Endothelial cell of umbilical vein (primary cell): ENCODE measurements around the gene ZNF648. TPM values are rescaled to one million over a fixed set of nuclear protein-coding genes. Genes with fewer than 3 reads are reported as not detected.

Experiments used
- BruUV-seq: library from RNA; stranded (reverse); fragments of 400-500 nt; replicated peaks from 2 replicates; lab custom pipeline; 2021; lab: Mats Ljungman, UMichigan
- CTCF ChIA-PET: fragments of 300-600, 350-600 bp; sonication (Branson Sonifier 250); formaldehyde crosslinking; loops from one replicate; lab custom pipeline; 2021; ENCODE audit warnings: antibody characterized with exemption, inconsistent platforms; lab: Charles Lee
- POLR2A ChIA-PET: fragments of 300-600, 350-600 bp; sonication (Branson Sonifier 250); formaldehyde crosslinking; loops from one replicate; lab custom pipeline; 2021; ENCODE audit warnings: antibody characterized with exemption, inconsistent platforms; lab: Charles Lee
- DNase-seq: peaks from one replicate; pipeline ENCODE4 v3.0.0-alpha.2; 2011; ENCODE audit warnings: low read depth, low spot score
- FAIRE-seq: peaks from 2 replicates; lab custom pipeline; 2011; peaks lifted over from hg19 to GRCh38; lab: Jason Lieb, UNC
- H2AFZ ChIP-seq: 2 replicates; pipeline ENCODE4 v1.6.0; 2012; ENCODE audit warnings: low read depth, low read length, control low read depth, inconsistent platforms
- H3K27ac ChIP-seq: 2 replicates; pipeline ENCODE4 v1.5.1; 2011; ENCODE audit warnings: low read depth, mild to moderate bottlenecking, control low read depth, low read length, moderate library complexity; ENCODE audit not compliant: insufficient read depth
- H3K27me3 ChIP-seq, 2 experiments: 2 replicates each; pipeline versions ENCODE4 v1.6.0 to v1.6.1; 2011; ENCODE audit warnings: low read length in 2 of 2, mixed read lengths in 1 of 2; ENCODE audit not compliant: control insufficient read depth in 2 of 2, insufficient read depth in 2 of 2
- H3K36me3 ChIP-seq, 2 experiments: 2 replicates in 1 of 2; 3 replicates in 1 of 2; pipeline ENCODE4 v1.5.1; 2011; ENCODE audit warnings: low read length in 2 of 2, mild to moderate bottlenecking in 1 of 2, moderate library complexity in 1 of 2; ENCODE audit not compliant: control insufficient read depth in 2 of 2, insufficient read depth in 2 of 2; ENCODE audit errors: extremely low read depth in 1 of 2
- H3K4me1 ChIP-seq: 3 replicates; pipeline ENCODE4 v1.5.1; 2011; ENCODE audit warnings: mild to moderate bottlenecking, low read length; ENCODE audit not compliant: control insufficient read depth, insufficient read depth; ENCODE audit errors: extremely low read depth
- H3K4me2 ChIP-seq: 2 replicates; pipeline ENCODE4 v1.6.1; 2011; ENCODE audit warnings: low read length, control low read depth, mixed read lengths; ENCODE audit not compliant: insufficient read depth
- H3K4me3 ChIP-seq, 3 experiments: fragments of 200-600 bp in 1 of 3; sonication (generic), shearing (Covaris generic) in 1 of 3; replicated peaks in 1 of 3; 2 replicates each; pipeline ENCODE4 v1.5.1; 2011 to 2016; ENCODE audit warnings: control low read depth in 3 of 3, low read length in 3 of 3, mild to moderate bottlenecking in 2 of 3, inconsistent platforms in 1 of 3, low read depth in 1 of 3, moderate library complexity in 1 of 3; ENCODE audit not compliant: insufficient read depth in 1 of 3
- H3K79me2 ChIP-seq: 2 replicates; pipeline ENCODE4 v1.6.0; 2012; ENCODE audit warnings: low read length, inconsistent platforms; ENCODE audit not compliant: control insufficient read depth, insufficient read depth
- H3K9ac ChIP-seq: replicated peaks from 2 replicates; pipeline ENCODE3; 2011; ENCODE audit warnings: low read length, control low read depth; ENCODE audit not compliant: insufficient read depth; ENCODE audit errors: extremely low read depth
- H3K9me1 ChIP-seq: replicated peaks from 3 replicates; pipeline ENCODE4 v1.6.0; 2011; ENCODE audit warnings: mild to moderate bottlenecking, low read length; ENCODE audit not compliant: control insufficient read depth, insufficient read depth; ENCODE audit errors: extremely low read depth
- H3K9me3 ChIP-seq: replicated peaks from 2 replicates; pipeline ENCODE4 v1.5.1; 2012; ENCODE audit warnings: low read length, inconsistent platforms; ENCODE audit not compliant: control insufficient read depth, insufficient read depth
- H4K20me1 ChIP-seq: replicated peaks from 2 replicates; pipeline ENCODE3; 2011; ENCODE audit warnings: mild to moderate bottlenecking, low read length; ENCODE audit not compliant: control insufficient read depth, insufficient read depth; ENCODE audit errors: extremely low read depth
- EZH2 ChIP-seq: IDR thresholded peaks from 2 replicates; pipeline ENCODE4 v1.6.1; 2012; ENCODE audit warnings: borderline replicate concordance, low read depth, mild to moderate bottlenecking, moderate library complexity, low read length, inconsistent platforms; ENCODE audit not compliant: severe bottlenecking
- FOS ChIP-seq: IDR thresholded peaks from 2 replicates; pipeline ENCODE4 v1.6.1; 2011; ENCODE audit warnings: mild to moderate bottlenecking, low read length, moderate library complexity, borderline replicate concordance; ENCODE audit not compliant: insufficient read depth
- GATA2 ChIP-seq: IDR thresholded peaks from 2 replicates; pipeline ENCODE4 v1.7.0; 2011; ENCODE audit warnings: low read depth, mild to moderate bottlenecking, moderate library complexity, mixed read lengths, low read length; ENCODE audit not compliant: insufficient read length, insufficient read depth
- JUN ChIP-seq: IDR thresholded peaks from 2 replicates; pipeline ENCODE4 v1.6.1; 2011; ENCODE audit warnings: borderline replicate concordance, low read depth; ENCODE audit not compliant: insufficient read length, insufficient read depth
- MYC ChIP-seq: IDR thresholded peaks from one replicate; pipeline ENCODE4 v1.6.1; 2011; ENCODE audit warnings: mild to moderate bottlenecking, low read depth, low read length
- POLR2A ChIP-seq: IDR thresholded peaks from 2 replicates; pipeline ENCODE4 v1.6.1; 2012; ENCODE audit warnings: low read depth, mild to moderate bottlenecking, control low read depth, low read length
- POLR2AphosphoS5 ChIP-seq: IDR thresholded peaks from 2 replicates; pipeline ENCODE4 v1.6.1; 2012; ENCODE audit warnings: low read depth, mild to moderate bottlenecking, control low read depth, low read length, moderate library complexity; ENCODE audit not compliant: insufficient read depth
- dilution Hi-C: fragments of 300-500 bp; cut with MboI; formaldehyde crosslinking; loops from one replicate; pipeline ENCODE4 v1.15.0; 2019; ENCODE audit warnings: low sequenced_read_pairs; ENCODE audit not compliant: extremely low pct_ligation_motif_present
- intact Hi-C: fragments of 100-400 bp; cut with micrococcal nuclease; formaldehyde crosslinking; loops from one replicate; pipeline ENCODE4 v1.10.0; 2022
- polyA plus RNA-seq, 4 experiments: library from polyadenylated mRNA; depleted of rRNA in 3 of 4; stranded (reverse) in 3 of 4; unstranded in 1 of 4; fragments of >200 nt; gene quantifications; 2 replicates each; pipeline versions ENCODE4 v1.2.1 to v1.2.3, GENCODE V29; 2011 to 2012; ENCODE audit warnings: missing spikeins in 1 of 4
- total RNA-seq: library from RNA; stranded (reverse); gene quantifications from 2 replicates; pipeline ENCODE4 v1.2.3, GENCODE V29; 2021
- TF ChIP-seq, protein P1 (sequence below), 2 donors: IDR thresholded peaks; 1 replicate in 1 of 2; 2 replicates in 1 of 2; pipeline ENCODE4 v1.5.1; 2011; ENCODE audit warnings: low read length in 2 of 2, mild to moderate bottlenecking in 2 of 2, moderate library complexity in 2 of 2, control low read depth in 1 of 2, inconsistent platforms in 1 of 2, low read depth in 1 of 2; ENCODE audit not compliant: insufficient read depth in 1 of 2; ENCODE audit errors: extremely low read depth in 1 of 2
- TF ChIP-seq, protein P2 (sequence below): IDR thresholded peaks from 2 replicates; pipeline ENCODE4 v1.6.1; 2011; ENCODE audit not compliant: insufficient read depth, insufficient read length

The ZNF648 gene
- total and polyA plus RNA-seq, 2 donors (not counting 3 experiments of a cell fraction or from before 2014, with no cell fraction given) = not detected

DNA sequence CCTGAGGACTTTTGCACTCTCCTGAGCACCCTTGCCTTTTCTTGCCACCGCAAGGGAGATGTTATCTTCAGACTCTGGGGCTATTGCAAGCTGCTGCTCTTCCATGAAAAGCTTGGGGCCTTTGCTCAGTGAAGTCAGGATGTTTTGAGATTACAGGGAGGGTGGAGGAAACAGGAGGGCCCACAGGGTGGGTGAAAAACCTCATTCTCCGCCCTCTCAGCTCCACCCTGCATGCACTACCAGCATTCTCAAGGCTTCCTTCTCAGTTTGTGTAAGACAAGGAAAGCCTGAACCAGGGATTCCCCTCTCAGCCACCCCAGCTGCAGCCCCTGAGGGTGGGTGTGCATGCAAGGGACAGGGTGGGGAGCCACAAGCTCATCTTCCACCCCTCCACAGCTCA lies 25.8 kb upstream of the ZNF648 start:
- Histone ChIP-seq H3K9ac (no peak overlapping the region), H3K4me2 (no peak overlapping the region), H3K36me3 (no peaks in the 10 kb centered on the region), H3K4me1 (peaks cover 2% of the 10 kb centered on the region), H3K4me3 (no peak overlapping the region), H3K27me3 (no peaks in the 10 kb centered on the region), H3K9me3 (no peaks in the 10 kb centered on the region), H3K27ac (no peak overlapping the region), H3K9me1 (no peaks in the 10 kb centered on the region), H2AFZ (no peak overlapping the region), H4K20me1 (no peaks in the 10 kb centered on the region), H3K79me2 (no peaks in the 10 kb centered on the region)
- no TSS peak for BruUV-seq
- intact Hi-C loops = loop anchor here (5.0 kb wide), 1 partner anchor 510 kb away; no protein-coding TSS in a partner anchor
- TF ChIP-seq POLR2AphosphoS5 (no peak), FOS (no peak), GATA2 (no peak), MYC (no peak), POLR2A (no peak)
- ChIA-PET CTCF (interaction anchor here (2.6 kb wide), 1 partner anchor 310 kb away, joined by 10 read pairs; no protein-coding TSS in a partner anchor), POLR2A (no interaction called here)
- DNase-seq (no peak), FAIRE-seq (no peak)
- dilution Hi-C loops = no loop called here

DNA sequence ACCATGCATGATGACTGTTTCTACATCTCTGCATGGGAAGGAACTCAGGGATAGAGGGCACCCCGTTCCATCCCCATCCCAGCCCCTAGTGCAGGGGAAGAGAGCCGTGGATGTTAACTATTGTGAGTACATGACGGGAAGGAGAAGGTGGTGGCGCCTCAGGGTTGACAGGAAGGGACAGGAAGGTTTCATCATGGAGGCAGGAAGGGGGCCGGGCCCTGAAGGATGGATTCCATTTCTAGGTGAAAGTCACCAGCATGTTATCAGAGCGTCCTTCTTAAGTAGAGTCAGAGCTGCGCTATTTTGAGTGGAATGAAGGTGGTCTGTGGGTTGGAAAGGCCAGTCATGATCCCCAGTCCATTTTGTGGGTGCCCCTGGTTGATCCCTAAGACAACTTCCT lies 25.1 kb upstream of the ZNF648 start:
- H2AFZ ChIP-seq = no peak overlapping the region
- H3K79me2 ChIP-seq = no peaks in the 10 kb centered on the region
- H3K4me1 ChIP-seq = peaks cover 2% of the 10 kb centered on the region
- H3K9me3 ChIP-seq = no peaks in the 10 kb centered on the region
- dilution Hi-C loops (no loop called here), intact Hi-C loops (loop anchor here (5.0 kb wide), 1 partner anchor 511 kb away; no protein-coding TSS in a partner anchor)
- H3K36me3 ChIP-seq = no peaks in the 10 kb centered on the region
- no peak for FAIRE-seq
- DNase-seq = no peak
- TF ChIP-seq MYC = no peak
- TF ChIP-seq FOS = no peak
- TF ChIP-seq JUN = no peak
- TF ChIP-seq, protein P1, sequence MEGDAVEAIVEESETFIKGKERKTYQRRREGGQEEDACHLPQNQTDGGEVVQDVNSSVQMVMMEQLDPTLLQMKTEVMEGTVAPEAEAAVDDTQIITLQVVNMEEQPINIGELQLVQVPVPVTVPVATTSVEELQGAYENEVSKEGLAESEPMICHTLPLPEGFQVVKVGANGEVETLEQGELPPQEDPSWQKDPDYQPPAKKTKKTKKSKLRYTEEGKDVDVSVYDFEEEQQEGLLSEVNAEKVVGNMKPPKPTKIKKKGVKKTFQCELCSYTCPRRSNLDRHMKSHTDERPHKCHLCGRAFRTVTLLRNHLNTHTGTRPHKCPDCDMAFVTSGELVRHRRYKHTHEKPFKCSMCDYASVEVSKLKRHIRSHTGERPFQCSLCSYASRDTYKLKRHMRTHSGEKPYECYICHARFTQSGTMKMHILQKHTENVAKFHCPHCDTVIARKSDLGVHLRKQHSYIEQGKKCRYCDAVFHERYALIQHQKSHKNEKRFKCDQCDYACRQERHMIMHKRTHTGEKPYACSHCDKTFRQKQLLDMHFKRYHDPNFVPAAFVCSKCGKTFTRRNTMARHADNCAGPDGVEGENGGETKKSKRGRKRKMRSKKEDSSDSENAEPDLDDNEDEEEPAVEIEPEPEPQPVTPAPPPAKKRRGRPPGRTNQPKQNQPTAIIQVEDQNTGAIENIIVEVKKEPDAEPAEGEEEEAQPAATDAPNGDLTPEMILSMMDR (IDR thresholded peaks at IDR 0.05; ENCODE audit: extremely low read depth in 1 of 2, insufficient read depth in 1 of 2, low read depth in 1 of 2, low read length in 2 of 2) = no peak
- TF ChIP-seq EZH2 = no peak
- TF ChIP-seq GATA2 = no peak
- TF ChIP-seq POLR2AphosphoS5 = no peak
- TF ChIP-seq, protein P2, sequence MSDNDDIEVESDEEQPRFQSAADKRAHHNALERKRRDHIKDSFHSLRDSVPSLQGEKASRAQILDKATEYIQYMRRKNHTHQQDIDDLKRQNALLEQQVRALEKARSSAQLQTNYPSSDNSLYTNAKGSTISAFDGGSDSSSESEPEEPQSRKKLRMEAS = no peak
- TF ChIP-seq POLR2A = no peak
- H3K27ac ChIP-seq = no peak overlapping the region
- H3K4me3 ChIP-seq = no peak overlapping the region
- H3K27me3 ChIP-seq = no peaks in the 10 kb centered on the region
- ChIA-PET CTCF (interaction anchor here (3.3 kb wide), 1 partner anchor 310 kb away, joined by 49 read pairs; no protein-coding TSS in a partner anchor), POLR2A (no interaction called here)
- no peak overlapping the region for H3K4me2 ChIP-seq
- no peaks in the 10 kb centered on the region for H3K9me1 ChIP-seq
- no TSS peak for BruUV-seq
- H3K9ac ChIP-seq = no peak overlapping the region
- no peaks in the 10 kb centered on the region for H4K20me1 ChIP-seq
